Measurements from ENCODE around the gene PPEF2.

The PPEF2 gene

DNA sequence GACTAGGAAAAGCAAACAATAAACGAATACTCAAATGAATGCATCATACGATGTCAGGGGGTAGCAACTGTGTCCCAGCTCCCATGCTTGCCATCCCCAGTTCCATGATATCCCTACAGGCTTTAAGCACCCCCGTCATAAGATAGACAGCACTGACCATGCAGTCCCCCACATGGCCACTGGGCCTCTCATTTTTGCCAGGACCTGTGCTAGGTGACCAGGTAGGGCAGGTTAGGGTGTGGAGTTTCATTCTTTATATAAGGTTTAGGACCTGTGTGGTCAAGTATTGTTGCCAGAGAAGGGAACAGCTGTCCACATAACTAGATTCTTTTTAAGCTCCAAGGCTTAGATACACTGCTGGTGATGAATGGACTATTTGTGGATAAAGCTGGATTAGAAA lies 9.7 kb downstream of the PPEF2 start:
- DNase-seq (ENCODE audit: low spot score): no peak

DNA sequence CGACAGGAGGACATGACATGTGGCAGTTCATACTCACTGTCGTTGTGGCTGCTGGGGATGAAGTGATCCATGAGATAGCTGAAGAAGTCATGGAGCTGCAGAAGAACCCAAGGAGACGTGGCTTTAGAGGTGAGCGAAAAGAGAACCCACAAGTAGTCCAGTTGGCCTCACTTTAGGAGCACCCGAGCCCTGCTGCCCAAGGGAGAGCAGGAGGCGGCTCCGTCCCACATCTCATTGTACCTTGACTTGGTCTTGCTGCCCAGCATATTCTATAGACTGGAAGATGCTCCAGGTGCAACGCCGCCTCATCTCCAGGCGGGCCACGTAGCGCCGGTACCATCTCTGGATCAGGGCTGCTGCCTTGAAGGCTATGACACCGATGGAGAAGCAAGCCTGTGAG lies 10.6 kb downstream of the PPEF2 start:
- no peak for DNase-seq (ENCODE audit: low spot score)

DNA sequence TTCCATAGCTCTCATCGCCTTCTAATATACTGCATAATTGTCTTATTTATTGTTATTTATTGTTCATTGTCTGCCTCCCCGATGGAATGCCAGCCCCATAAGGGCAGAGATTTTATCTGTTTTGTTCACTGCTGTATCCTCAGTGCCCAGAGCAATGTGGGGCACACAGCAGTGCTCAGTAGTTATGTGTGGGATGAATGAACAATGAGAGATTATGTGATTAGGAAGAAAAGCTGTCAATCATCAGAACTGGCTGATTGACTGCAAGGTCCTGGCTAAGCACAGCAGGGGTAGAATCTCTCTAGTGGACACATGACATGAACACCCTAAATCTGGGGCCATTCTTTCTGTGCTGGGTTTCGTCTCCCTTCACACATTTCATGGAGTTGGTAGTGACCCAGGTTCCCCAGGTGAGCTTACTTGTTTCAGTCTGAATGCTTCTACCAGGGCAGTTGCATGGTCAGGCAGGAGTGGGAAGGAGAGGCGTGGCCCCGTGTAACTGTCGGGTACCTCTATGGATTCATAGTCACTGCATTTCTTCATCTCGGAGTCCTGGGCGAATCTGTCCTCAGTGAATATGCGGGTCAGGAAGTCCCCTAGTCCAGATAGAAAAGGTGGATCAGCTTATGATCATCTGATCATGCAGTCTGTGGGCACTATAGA lies 12.6 kb downstream of the PPEF2 start:
- no peak for DNase-seq (ENCODE audit: low spot score)

DNA sequence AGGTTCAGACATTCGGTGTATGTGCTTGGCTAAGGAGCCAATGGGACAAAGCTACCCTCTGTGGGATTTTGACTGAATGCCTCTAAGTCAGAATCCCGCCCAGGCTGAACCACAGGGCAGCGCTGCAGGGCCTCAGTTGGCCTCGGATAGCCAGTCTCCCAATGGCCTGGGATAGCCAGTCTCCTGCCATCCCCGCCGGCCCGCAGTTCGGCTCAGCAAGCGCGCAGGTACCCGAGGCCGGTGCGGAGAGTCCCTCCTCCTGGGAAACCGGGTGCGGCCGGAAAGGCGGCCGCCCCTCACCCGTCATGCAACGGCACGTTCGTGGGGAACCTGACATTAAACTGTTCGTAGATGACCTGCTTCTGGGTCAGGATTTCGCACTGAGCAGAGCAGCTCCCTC lies 16.1 kb downstream of the PPEF2 start:
- DNase-seq (ENCODE audit: low spot score): no peak

DNA sequence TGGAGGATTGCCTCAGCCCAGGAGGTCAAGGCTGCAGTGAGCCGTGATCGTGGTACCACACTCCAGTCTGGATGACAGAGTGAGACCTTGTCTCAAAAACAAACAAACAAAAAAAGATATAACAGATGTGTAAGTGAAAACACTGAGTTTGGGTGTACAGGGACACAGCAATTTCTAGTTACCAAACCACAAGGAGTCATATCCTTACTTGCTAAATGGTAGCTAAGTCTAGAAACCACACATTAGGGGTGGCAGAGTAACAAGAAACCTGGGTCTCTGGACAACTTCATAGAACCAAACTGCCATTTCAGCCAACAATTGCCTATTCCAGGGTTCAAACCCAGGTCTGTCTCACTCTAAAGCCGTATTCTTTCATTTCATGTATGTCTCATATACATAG lies 20.8 kb downstream of the PPEF2 start:
- DNase-seq (ENCODE audit: low spot score): peak; percentile 27

DNA sequence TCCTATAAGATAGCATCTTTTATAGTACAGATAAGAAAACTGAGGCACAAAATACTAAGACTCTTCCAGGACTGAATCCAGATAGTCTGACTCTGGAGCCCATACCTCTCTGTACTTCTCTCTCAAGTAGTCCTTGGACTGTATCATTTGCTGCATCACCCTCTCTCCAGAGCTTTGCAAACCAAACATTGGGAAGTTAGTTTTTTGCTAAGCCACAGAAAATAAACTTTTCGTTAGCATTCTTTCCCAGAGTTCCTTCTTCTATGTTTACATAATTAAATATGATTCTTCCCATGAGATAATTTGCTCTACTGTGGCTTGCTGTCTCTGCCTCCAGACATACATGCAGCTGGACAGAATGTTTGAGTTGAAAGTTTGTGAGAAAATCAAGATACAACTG lies 22.0 kb downstream of the PPEF2 start:
- no peak for DNase-seq (ENCODE audit: low spot score)

DNA sequence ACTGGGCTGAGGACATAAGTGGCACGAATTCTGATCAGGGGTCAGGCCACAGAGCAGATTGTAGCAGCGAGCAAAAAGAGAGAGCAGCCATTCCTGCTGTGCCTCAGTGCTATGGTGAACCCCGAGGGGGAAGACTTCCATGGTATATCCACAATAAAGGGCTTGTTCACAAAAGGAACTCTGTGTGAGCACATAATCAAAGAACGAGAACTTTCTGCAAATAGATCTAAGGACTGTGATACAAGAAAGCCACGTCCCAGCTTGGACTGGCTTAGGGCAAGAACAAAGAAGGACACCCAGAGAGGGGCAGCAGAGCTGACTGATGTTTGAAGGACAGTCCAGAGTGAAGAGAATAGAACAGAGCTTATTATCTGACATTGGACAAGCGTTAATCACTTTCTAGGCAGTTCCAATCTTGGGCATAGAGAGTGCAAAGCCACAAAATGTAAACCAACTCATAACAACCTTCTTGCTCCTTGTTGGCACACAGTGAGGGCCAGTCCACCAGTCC lies 24.0 kb downstream of the PPEF2 start:
- no peak for DNase-seq (ENCODE audit: low spot score)

DNA sequence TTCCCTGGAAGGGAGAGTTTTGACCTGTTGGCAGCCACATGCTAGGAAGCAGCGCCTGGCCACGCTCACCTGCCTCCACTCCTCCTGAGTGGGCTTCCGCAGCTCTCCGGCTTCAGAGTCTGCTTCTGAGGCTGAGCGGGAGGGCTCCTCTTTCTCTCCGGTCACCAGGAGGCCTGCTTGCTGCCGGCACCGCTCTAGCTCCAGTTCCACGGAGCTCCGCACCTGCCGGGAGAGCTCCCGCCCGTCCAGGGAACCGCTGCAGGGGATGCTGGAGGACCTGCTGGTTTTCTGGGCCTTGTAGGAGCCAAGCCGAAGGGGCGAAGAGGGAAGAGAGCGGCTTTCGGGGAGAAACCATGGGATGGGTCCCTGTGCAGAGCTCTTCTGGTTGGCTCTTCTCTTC lies 26.0 kb downstream of the PPEF2 start:
- no peak for DNase-seq (ENCODE audit: low spot score)

DNA sequence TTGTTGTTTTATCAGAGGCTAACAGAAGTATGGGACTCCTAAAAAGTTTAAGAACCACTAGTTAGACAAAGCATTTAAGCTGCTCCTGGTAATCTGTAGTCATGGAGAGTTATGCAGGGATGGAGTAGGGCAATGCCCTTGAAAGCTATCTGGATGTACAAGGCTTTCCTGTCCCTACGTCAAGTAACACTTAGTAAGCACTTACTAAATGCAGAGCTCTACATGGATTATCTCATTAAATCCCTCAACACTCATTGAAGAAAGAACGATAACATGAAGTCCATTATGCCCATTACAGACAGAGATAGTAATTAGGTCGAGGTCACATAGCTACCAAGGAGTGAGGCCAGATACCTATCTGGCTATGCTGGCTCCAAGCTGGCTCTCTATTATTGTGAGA lies 33.2 kb downstream of the PPEF2 start:
- no peak for DNase-seq (ENCODE audit: low spot score)

DNA sequence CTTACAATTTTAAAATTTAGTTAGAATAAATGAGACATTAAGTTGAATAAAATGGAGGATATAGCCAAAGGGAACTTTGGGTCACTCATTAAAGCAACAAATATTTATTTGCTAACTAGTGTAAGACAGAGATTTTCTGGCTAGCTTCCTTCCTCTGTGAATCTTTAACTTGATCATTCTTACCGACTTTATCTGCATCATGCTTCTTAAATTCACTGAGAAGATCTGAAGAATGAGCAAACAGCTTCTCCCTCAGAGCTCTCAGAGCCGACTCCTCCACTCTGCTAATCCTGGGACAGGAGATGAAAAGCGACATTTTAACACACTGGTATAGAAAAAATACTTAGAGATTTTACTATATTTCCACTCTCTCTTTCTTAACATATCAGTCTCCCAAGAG lies 35.1 kb downstream of the PPEF2 start:
- no peak for DNase-seq (ENCODE audit: low spot score)

DNA sequence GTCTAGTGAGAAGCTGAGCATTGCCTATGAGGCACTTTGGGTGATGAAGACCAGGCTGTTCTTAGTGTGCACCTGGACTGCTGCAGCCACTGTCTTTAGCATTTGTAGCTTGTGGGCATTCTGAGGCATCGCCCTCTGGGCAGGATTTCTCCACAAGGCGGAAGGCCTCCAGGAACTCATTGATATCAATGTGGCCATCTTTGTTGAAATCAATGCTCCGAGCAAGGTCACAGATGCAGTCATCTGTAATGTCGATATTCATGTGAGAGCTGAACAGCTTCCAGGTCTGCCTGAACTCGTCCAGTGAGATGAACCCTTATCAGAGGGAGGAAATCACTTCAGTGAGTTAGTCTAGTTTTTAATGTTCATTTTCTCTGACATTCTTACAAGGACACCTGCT lies 41.6 kb downstream of the PPEF2 start:
- no peak for DNase-seq (ENCODE audit: low spot score)

DNA sequence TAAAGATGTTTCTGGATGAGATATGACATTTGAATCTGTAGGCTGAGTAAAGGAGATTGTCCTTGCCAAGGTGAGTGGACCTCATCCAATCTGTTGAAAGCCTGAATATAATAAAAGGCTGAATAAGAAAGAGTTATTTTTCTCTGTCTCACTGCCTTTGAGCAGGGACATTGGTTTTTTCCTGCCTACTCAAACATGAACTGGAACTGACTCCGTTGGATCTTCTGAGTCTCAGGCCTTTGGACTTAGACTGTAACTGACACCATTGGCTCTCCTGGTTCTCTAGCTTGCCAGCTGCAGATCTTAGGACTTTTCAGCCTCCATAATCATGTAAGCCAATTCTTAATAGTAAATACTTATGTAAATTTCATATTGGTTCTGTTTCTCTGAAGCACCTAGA lies 43.5 kb downstream of the PPEF2 start:
- DNase-seq (ENCODE audit: low spot score): no peak

DNA sequence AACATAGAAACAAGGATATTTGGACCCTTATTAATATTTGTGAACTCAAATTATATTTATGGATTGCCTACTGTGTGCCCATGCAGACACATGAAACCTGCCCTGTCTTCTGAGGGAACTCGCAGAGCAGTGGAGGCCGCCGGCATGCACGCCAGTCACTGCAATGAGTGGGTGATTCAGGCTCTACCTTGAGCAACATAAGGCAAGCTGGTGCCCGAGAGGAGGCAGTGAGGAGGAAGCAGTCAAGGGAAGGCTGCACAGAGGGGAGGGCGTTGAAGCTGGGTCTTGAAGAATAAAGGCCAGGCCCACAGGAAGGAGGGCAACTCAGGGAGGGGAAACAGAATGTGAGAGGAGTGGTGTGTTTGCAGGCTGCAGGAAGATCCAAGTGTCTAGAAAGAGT lies 52.8 kb downstream of the PPEF2 start:
- DNase-seq (ENCODE audit: low spot score): peak; percentile 47

DNA sequence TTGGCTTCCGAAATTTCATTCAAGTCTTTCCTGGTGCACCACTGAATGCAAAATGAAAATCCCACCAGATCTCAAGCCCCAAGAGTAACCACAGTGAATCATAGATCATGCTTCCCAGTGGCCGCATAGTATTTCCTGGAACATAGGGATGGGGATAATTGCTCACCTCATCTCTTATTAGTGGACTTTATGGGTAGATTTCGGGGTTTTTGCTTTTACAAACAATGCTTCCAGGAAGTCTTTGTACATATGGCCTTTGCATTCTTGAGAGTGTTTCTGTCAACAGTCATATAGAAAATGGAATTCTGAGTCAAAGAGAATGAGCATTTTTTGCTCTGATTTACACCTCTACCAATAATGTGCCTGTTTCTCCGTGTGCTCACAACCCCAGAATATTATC lies 53.4 kb downstream of the PPEF2 start:
- DNase-seq (ENCODE audit: low spot score): peak; percentile 72

DNA sequence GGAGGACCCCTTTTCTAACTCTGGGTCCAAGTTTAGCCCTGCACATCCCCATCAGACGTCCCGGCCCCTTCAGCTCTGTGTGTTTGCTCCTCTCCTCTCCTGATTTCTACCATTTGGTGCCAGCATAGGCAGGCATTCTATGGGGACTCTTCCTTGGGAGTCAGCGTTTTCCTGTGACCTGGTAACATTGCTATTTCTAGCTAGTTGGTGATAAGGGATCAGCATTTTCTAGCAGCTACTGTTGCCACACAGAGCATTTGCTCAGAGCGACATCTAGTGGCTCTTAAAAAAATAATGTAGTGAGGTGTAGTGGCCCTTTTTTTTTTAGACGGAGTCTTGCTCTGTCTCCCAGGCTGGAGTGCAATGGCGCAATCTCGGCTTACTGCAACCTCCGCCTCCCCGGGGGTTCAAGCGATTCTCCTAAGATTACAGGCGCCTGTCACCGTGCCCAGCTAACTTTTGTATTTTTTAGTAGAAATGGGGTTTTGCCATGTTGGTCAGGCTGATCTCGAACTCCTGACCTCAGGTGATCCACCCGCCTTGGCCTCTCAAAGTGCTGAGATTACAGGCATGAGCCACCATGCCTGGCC lies 54.0 kb downstream of the PPEF2 start:
- DNase-seq (ENCODE audit: low spot score): peak; percentile 80

DNA sequence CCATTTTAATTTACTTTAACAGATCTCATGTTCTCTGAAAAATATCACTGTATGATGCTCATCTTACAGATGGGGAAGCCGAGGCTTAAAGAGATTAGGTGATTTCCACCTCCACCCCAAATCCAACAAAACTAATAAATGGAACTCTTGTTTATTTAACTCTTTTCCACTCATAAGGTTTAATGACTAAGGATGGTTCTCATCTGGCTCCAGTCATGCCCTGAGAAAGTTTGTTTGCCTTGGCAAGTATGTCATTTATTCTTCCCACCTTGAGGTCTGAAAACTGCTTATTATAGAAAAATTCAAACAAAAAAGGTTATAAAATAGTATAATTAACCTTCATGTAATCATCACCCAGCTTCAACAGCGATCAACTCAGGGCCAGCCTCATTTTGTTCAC lies 56.3 kb downstream of the PPEF2 start:
- DNase-seq (ENCODE audit: low spot score): no peak

DNA sequence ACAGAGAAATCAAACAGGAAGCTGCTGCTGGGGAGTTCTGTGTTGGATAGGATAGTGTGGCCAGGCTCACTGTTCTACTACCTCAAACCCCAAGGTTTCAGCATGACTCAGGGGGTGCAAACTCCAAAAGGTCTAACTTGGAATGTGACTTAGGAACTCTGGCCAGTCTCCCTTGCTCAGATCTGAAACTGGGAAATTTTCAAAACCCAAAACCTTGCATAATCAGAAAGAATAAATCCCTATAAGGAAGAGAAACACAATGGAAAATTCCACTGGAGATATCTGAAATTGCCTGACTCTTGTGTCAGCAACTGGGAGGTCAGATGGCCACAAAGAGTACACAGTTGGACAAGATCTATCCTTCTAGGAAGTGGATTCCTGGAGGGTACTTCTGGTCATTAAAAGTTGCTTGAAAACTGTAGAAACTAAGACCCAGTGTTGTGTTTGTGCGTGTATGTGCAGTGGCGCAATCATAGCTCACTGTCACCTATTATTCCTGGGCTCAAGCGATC lies 58.0 kb downstream of the PPEF2 start:
- no peak for DNase-seq (ENCODE audit: low spot score)

DNA sequence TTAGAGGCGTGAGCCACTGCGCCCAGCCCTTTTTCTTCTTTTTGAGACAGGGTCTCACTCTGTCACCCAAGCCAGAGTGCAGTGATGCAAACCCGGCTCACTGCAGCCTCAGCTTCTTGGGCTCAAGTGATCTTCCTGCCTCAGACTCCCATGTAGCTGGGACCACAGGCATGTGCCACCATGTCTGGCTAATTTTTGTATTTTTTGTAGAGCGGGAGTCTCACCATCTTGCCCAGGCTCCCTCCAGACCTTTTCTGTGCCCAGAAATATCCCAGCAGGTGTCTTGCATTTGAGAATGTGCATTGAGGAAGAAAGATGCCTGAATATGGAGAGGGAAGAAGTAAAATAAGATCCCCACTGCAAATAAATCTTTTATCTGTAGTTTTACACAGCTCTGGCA lies 58.7 kb downstream of the PPEF2 start:
- no peak for DNase-seq (ENCODE audit: low spot score)

DNA sequence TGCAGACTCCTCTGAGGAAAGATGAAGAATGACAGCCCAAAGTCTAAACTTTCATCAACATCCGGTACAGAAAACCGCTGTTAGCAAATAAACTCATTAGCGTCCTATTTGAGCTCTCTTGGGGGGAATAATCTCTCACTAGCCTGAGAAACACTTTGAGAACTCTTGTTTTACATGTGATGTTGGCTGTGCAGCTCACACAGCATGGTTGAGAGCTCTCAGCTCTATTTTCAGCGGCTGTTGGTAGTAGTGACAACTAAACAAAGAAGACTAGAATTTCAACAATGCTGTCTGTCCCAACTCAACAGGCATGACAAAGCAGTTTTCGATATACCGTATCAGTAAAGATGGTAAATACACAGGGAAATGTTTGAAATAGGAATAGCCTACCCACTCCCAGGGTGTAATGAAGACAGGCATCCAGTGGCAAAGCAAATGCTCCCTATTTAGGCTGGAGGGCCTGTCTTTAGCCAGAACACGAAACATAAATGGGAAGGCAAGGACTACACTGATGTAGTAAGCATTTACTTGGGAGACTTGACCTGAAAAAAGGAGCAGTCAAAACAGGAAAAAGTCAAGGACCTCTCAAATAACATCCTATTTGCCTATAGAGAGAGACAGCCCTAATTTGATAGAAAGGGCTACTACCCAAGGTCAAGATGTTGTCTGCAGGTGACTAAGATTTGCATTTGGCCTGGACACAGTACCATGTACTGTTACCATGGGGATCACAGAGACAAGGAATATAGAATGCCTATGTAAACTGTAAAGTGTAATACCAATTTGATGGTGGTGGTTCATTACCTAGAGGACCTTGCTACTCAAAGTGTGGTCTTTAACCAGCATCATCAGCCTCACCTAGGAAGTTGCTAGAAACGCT lies 60.4 kb downstream of the PPEF2 start:
- DNase-seq (ENCODE audit: low spot score): no peak

DNA sequence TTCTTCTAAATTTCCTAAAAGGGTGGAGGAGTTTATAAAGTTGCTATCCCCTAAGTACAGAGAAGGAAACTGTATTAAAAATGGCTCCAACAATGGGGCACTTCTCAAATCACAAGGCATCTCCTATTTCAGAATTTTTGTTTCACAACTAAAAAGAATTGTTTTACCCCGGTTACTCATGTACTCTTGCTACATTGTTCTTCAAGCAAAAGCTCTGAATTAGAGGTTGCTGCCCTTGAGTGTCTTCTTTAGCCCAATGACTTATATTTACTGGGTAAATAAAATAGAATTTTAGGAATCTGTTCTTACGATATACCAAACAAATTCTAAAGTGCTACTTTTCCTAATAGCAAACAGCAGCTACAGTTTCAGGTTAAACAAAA lies 67.5 kb downstream of the PPEF2 start:
- DNase-seq (ENCODE audit: low spot score): no peak

DNA sequence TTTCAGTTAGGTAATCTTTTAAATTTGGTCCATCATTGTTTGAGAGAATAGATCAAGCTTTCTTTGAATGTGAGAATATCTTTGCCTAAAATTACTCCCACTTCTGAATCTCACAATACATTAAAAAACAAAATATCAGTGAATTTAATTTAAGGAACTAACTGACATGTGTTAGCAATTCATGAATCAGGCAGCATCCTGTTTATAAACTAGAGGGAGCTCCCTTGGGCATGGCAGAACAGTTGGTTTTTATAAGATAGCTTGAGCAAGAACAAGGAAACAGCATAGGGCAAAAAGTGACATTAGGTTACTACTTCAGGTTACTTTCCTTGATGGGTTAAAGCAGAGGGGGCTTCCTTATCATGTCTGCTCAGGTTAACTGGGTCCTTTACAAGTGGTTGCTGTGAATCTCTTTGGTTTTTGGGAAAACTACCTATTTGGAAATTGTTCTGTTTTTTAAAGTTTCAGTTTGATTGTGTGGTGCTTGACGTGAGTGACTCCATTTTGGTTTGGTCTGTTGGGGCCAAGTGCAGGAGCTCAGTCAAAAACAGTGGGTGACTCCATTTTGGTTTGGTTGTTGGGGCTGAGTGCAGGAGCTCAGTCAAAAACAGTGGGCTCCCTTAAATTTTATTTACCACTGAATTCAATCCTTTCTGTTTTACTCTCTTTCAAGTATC lies 68.0 kb downstream of the PPEF2 start:
- no peak for DNase-seq (ENCODE audit: low spot score)

DNA sequence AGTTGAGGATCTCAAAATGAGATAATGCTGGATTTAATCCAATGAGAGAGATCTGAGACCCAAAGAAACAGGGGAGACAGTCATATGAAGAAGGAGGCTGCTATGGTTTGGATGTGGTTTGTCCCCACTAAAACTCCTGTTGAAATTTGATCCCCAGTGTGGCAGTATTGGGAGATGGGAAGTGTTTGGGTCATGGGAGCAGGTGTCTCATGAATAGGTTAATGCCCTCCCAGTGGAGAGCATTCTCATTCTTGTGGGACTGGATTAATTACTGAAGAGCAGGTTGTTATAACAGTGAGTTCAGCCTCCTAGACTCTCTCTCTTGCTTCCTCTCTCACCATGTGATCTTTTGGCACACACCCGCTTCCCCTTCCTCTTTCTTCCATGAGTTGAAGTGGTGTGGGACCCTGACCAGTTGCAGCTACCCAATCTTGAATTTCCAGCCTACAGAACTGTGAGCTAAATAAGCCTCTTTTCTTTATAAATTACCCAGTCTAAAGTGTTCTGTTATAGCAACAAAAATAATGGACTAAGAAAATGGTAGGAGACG lies 70.3 kb downstream of the PPEF2 start:
- no peak for DNase-seq (ENCODE audit: low spot score)
